NCI-H526 (cell line): ENCODE data around the gene MMP10.

Experiments used
- DNase-seq, 2 experiments: peaks; one replicate each; lab custom pipeline; 2025; lab: John Stamatoyannopoulos, UW

MMP10 gene

DNA sequence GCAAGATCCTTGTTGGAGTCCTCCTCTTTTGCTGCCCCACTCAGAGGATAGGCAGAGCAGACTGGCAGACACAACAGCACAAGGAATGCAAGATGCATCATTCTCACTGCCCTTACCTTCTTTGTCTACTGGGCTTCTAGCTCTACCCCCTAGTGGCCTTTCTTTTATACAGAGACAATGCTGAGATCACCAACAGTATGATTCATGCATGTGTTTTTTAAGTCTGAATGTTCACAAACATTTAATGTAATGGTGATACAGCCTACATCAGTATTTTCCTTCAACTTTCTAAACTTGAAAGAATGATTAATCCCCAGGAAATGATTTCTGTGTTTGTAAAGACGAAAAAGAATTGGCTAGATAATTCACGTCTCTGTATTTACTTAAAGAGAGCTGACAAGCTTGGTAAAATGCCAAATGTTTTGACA lies at the start of gene MMP10:
Gene MMP10 (minus strand): TSS at position 138 of the 428 bp plus-strand sequence. CDS start 37 bp downstream, at position 101.
- peak in 1 of 2 experiments; percentile 37 for DNase-seq

GRCh38 chr11:102829316-102830000 lies 49.0 kb upstream of the MMP10 start:
- no peak for DNase-seq

DNA sequence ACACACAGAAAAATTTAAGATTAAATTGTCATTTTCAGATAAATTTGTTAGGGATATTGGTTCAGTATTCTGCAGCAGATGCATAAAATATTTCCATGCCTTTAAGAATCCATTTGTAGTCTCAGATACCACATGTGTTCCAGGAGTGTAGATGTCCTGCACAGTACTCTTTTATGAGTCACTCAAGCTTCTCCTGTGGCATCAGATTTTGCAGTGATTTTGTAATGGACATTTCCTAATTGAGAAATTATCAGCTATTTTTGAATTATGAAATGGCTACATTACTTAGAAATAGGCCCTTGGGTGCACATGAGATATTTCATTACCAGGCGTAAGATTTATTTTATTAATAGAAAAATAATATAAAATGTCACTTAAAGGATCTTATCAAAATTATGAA lies 44.1 kb upstream of the MMP10 start:
- no peak for DNase-seq

DNA sequence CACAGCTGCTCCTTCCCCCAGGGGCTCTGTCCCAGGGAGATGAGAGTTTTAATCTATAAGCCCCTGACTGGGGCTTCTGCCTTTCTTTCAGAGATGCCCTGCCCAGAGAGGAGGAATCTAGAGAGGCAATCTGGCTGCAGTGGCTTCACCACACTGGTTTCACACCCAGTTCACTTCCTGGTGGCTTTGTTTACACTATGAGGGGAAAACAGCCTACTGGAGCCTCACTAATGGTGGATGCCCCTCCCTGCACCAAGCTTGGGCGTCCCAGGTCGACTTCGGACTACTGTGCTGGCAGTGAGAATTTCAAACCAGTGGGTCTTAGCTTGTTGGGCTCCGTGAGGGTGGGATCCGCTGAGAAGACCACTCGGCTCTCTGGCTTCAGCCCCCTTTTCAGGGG lies 39.1 kb upstream of the MMP10 start:
- DNase-seq: no peak

DNA sequence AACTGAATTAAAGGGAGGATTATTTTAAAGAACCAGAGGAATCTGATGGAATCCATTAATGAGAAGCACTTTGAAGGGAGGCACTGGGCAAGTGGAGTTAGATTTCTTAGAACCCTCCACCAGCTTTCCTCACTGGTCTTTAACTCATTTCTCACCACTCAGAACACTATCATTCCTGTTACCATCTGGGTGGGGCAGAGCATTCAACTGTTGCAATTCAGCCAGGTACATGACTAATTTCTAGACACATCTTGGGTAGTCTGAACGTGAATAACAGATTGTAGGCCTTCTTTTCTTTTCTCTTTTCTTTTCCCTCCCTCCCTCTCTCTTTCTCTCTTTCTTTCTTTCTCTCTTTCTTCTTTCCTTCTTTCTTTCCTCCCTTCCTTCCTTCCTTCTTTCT lies 33.1 kb upstream of the MMP10 start:
- no peak for DNase-seq

DNA sequence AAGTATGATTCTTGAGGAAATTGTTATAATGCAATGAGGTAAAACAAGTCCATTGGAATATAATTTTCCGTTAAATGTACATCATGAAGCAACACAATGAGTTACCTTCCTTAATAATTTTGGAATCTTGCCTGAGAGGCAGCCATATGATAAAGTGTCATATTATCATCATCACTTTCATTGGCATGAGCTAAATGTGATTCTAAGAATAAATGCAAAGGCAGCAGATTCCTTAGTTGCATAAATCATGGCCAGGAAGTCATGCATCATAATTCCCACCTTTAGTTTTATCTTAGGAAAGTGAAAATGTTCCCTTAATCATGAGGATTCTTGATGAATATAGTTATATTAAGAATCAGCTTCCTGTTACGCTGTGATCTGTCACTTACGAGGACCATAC lies 31.8 kb upstream of the MMP10 start:
- DNase-seq: no peak

DNA sequence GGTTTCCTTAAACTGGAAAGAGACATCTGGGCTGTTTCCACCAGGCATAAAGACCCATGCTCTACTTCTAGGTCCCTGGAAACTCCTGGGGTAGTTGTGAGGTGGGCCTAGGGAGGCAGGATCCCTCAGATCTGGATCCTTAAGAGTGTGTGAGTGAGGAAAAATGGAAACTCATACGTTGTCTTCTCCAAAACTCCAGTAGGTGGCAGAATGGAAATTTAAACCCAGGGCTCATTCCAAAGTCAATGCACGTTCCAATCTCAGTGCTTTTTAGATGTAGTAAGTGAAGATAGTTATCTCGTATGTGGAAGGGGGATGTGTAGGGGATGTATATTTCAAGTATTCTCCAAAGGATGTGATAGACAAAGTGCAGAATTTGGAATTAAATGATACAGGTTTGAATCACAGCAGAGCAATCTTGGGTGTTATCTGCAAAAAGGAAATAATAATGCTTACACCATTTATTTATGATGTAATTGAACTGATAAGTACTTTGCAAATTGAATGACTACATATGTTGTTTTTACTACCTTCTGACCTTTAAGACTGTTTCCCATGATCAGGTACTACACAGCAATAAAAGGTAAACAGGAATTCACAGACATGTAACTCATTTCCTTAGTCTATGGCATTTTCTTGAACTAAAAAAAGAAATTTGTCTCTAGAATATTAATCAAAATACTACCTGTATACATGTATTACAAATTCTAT lies 30.7 kb upstream of the MMP10 start:
- peak in 1 of 2 experiments; percentile 54 for DNase-seq

- DNase-seq: no peak
These were observed 29.5 kb upstream of the MMP10 start for GRCh38 chr11:102809971-102810370.

DNA sequence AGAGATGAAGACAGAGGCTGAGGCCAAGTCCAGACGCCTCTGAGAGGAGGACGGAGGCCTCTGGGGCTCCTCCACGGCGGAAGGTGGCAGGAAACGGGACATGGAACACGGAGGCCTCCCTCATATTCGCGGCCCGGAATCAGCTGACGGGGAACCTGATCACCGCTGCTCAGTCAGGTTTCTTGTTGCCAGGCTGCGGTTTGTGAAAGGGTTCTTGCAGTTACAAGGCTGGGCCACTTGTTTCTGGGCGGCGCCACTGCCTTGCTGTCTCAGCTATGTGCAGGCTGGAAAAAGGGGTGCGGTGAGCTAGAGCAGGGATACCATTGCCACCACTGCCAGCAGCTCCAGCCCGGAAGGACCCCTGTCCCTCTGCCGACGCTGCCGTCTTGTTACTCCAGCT lies 27.5 kb upstream of the MMP10 start:
- DNase-seq: peak; percentile 58 to 92

DNA sequence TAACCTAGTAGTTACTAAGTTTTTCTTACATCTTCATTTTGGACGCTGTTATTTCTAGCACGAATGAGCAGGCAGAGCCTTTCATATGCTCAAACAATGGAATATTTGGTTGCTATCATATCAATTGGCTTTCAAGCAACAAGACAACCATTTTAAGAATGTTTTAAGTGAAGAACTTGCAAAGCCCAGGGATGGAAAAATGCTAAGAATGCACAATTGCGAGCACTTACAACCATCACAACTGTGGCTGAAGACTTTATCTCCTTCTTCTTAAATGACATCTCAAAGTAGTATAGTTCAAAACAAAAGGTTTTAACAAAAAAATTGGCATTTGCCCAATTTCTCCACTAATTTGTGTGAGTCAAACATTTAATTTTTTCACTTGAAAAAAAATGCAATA lies 25.9 kb upstream of the MMP10 start:
- DNase-seq: no peak

- no peak for DNase-seq
These were observed 21.9 kb upstream of the MMP10 start for GRCh38 chr11:102802341-102802740.

GRCh38 chr11:102800767-102801166 lies 20.3 kb upstream of the MMP10 start:
- no peak for DNase-seq

- DNase-seq: no peak
These were observed 19.4 kb upstream of the MMP10 start for GRCh38 chr11:102799681-102800340.

DNA sequence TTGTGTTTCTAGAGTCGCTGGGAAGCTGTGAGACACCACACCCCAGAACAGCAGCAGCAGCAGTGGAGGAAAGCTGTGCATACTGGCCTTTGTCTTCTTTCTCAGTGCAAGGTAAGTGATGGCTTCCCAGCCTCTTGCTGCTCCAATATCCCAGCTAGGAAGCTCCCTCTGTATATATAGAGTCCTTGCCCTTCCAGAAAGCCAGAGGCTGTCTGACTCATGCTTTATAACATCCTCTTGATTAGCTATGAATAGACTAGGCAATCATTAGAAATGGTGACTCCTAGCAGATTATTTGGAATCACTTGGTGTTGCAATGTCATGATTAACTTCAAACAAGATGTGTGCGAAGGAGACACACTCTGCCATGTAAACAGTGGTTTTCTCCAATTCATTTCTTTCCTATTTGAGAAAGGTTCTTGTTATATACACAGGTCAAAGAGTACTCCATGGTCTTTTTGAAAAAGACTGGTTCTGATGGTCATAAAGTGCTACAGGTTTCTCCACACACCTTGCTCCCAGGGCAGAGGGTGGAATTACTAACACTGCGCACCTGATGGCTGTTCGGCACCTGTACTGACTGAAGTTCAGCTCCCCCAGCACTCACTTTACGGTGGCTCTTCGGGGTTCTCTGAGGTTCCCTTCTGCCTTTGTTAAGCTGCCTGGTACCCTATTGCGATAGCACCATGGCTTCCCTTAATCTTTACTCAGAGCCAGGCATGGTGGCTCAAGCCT lies 17.8 kb upstream of the MMP10 start, which contains the start of gene MMP1:
Gene MMP1 (minus strand): TSS at position 149 of the 735 bp plus-strand sequence. CDS start 68 bp downstream, at position 81.
- DNase-seq: no peak

DNA sequence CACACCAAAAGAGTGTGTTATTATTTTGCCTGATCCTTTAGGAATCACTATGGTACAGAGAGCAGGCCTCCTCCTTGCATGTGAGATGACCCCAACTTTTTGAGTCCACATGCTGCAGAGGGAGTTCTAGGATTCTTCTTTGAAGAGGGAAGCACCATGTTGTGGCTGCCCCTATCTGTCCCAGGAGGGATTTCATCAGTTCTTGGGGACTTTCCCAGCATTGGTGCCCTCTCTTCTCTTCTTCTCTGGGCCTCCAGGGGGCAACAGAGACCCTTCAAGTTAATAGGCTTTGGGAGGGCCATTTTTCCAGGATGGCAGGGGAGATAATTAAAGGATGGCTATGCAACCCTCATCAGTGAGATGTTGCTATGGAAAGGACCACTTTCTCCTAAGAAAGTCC lies 14.0 kb upstream of the MMP10 start:
- peak; percentile 17 to 43 for DNase-seq

GRCh38 chr11:102793677-102794290 lies 13.4 kb upstream of the MMP10 start:
- no peak for DNase-seq

GRCh38 chr11:102792604-102793003 lies 12.2 kb upstream of the MMP10 start:
- DNase-seq: no peak

GRCh38 chr11:102791271-102792036 lies 11.0 kb upstream of the MMP10 start:
- DNase-seq: no peak

GRCh38 chr11:102788334-102788995 lies 8.0 kb upstream of the MMP10 start:
- DNase-seq: no peak

DNA sequence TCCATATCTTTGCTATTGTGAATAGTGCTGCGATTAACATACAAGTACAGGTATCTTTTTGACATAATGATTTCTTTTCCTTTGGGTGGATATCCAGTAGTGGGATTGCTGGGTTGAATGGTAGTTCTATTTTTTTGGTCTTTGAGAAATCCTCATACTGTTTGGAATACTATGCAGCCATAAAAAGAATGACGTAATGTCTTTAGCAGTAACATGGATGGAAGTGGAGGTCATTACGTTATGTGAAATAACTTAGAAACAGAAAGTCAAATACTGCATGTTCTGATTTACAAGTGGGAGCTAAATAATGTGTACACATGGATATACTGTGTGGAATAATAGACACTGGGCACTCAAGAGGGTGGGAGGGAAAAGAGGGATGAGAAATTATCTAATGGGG lies 4.0 kb upstream of the MMP10 start:
- no peak for DNase-seq
